Activated CD4-positive, alpha-beta T cell treated with anti-CD3 and anti-CD28 coated beads, Interleukin-2, Interleukin-6, amounts not matched to agents 100 ng/mL and 50 ng/mL, durations not matched to agents 16 hours and 8 hours (primary cell): ENCODE measurements around the gene ZFP36L2.

Experiments used
- DNase-seq: peaks from one replicate; pipeline ENCODE4 v3.0.0-alpha.2; 2020

Gene ZFP36L2

DNA sequence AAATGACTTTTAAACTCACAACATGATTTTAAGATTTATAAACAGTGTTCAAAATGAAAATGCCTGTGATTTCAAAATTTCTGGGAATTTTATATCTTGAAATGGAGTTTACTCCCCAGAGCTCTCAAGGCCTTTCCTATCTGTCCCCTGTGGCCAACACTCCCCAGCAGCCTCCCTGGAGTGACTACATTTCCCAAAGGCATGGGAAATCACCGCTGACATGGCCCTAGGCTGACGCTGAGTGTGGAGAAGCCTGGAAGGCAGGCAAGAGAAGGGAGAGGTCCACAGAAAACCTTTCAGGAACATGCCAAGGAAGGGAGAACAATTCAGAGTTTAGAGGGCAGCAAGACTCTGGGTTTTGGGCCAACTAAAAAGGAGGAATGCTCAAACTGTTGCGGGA, 20.2 kb upstream of the ZFP36L2 start:
- DNase-seq, result no peak

- no peak for DNase-seq
Observed at GRCh38 chr2:43241558-43241957, 15.2 kb upstream of the ZFP36L2 start.

GRCh38 chr2:43240766-43241150, 14.4 kb upstream of the ZFP36L2 start:
- no peak for DNase-seq

DNA sequence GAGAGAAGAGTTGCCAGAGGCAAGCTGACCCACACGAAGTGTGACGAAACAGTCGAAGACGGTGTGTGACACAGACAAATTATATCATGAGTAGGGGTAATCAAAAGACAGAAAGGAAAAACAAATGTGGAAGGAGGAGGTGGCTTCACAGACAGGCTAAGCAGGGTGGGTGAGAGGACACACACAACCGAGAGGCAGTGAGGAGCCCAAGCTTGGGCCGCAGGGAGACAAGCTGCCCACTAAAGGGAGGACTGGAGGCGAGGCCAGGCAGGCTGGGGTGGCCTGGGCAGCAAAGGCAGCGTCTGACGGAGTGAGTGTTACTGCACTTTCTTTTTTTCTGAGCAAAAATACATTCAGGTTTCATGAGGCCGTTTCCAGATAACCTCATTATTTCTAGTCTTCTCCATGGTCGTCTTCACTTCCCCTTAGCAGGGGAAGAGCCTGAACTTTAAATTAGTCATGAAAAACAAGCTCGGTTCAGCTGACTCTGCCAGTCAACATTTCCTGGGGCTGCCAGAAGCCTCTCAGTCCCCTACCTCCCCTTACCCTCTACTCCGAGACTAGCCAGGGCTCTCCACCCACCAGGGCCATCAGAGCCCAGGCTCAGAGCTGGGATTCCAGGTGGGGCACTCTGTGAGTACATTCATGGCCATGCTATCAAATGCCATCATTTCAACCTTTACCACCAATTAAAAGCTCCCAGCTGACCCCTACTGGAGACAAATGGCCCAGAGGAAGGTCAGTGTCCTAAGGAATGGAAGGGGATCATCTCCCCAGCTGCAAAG, 13.8 kb upstream of the ZFP36L2 start:
- DNase-seq, result no peak

DNA sequence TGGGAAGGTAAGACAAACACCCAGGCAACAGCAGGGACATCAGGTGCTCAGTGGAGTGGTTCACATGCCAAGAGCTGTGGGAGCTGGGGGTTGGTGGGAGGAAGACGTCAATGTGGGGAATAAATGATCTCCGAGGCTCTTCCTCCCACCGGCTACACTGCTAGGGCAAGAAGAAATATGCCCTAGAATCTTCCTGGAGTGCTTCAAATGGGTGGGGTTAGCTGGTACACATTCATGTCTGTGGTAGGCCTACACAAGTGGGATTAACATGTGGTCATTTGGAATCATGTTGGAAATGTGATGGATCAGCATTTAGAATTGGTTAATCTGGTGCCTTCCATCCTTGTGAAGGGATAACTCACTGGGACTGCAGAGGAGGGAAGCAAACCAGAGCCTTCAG, 12.4 kb upstream of the ZFP36L2 start:
- DNase-seq, result no peak

DNA sequence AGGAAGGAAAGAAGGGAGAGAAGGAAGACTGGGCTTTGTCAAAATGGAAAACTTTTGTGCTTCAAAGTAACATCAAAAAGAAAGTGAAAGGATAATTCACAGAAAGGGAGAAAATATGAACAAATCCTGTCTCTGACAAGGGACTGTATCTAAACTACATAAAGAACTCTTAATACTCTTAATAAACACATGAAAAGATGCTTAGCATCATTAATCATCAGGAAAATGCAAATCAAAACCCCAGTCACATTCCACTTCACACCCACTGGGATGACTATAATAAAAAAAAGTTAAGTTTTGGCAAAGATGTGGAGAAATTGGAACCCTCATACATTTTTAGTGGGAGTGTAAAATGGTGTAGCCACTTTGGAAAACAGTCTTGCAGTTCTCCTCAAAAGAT, 11.8 kb upstream of the ZFP36L2 start:
- DNase-seq, result no peak

DNA sequence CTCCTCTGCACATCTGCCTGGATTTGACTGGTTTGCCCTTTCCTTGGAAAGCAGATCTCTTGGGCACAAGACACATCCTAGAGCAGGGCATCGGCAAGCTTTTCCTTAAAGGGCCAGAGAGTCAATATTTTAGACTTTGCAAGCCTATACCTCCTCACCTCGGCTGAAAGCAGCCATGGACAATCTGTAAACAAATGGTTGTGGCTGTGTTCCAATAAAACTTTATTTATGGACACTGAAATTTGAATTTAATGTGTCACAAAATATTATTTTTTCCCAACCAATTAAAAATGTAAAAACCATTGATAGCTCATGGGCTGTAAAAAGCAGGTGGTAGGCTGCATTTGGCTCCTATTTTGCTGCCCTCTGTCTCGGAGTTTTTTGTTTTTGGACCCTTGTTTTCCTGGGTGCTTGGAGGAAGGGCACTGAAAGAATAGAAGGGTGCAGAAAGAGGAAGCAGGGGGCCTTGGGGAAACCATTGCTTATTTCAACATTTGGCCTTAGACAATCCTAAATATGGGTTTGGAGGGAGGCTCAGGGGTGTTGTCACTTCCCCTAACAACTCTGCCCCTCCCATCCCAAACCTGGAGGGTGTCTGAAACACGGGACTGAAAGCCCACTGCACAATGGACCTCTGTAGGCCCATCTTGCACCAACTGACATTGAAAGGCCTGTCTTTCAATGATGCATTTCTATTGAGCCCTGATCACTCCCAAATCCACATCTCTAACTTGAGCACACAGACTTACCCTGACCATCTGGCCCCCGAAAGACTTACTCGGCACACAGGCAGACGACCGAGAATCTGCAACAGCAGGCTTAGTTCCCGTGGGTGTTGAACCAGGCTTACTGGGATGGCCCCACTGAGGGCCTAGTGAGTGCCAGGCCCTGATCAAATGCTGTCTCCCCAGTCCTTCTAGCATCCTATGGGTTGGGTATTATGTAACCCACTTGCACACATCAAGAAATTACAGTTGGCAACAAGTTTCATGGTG, 7.1 kb upstream of the ZFP36L2 start:
- no peak for DNase-seq

DNA sequence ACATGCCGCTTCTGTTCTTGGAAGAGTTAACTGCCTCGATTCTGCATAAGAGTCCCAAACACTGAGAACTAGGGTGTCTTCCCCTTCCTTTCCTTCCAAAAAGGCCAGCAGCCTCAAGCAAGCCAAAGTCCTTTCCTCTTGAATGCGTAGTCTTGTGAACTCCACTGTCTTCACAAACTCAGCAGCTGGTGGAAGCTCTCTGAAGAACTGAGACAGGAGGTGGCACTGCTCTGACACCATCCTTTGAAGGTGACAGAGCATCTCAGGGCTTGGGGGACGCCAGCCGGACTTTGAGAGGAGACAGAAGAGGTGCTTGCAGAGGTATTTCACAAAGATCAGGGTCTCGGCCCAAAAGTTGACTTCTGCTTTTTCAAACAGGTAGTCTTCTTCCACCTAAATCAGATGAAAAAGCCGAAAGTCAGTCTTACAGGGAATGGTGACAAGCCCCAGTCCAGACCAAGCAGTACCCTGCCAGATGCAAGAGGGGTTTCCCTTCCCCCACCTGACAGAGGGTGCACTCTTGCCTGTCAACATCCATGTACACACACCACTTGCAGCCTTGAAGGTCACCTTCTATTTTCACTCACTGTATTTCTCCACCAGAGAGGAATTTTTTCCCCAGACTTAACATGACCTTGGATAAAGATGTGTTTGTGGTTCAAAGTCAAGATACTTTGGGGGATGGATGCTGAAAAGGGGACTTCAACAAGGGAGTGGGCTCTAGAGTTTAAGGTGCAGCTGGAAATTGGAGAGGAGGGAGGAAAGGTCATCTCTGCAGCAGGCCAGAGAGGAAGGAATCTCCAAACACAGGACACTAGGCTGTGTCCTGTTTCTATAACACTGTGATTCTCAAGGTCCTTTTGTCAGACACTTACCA, 4.8 kb upstream of the ZFP36L2 start:
- no peak for DNase-seq

- DNase-seq, result no peak
Observed at GRCh38 chr2:43230351-43230885, 4.0 kb upstream of the ZFP36L2 start.

DNA sequence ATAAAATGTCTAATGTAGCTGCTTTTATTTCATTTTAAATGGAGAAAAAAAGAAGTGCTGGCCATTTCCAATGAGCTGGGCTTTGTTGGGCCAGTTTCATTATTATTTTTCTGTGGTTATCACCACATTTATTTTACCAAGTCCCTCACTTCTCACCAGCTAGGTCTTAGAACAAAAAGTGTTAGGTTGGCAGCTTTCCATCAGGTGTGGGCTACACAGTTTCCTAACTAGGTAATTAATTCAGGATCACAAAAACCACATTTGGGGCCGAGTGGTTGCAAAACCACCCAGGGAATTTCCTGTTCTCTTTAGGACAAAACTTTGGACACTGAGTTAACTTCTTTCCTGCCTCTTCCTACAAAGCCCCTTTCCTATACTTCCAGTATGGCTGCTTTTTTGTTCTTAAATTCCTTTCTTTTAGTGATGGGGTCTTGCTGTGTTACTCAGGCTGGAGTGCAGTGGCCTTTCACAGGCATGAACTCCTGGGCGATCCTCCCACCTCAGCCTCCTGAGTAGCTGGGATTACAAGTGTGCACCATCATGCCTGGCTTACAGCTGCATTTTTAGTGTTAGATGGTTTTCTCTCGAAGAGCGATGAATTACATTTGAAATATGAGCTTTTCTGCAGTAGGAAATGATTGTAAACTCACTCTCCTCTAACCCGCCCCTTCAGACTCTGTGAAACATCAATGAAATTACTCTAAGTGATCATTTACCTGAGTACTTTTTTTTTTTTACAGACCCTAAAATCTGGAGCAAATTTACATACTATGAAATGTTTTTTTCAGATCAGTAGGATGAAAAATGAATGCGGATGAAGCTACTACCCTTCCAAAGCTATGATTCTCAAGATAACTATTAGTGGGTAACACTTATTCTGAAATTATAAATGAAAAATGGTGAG, 2.6 kb upstream of the ZFP36L2 start:
- DNase-seq, result peak; percentile 32

DNA sequence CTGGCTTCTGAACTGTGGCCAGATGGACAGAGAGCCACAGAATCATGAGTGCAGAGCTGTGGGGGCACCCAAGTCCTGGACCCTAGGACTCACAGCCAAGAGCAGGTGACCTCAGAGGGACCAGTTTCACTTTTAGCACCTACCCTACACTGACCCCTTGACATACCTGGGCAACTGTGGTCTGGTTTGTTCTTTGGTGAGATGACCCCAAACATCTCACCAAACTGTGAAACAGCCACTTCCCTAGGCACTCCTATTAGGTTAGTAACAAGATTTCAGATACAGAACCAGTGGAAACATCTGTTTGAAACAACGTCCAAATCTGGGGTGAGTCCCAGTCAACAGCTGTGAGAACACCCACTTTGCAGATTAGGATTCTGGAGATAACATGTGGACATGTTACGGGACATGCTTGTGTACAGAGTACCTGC, 1.9 kb upstream of the ZFP36L2 start:
- DNase-seq, result no peak

DNA sequence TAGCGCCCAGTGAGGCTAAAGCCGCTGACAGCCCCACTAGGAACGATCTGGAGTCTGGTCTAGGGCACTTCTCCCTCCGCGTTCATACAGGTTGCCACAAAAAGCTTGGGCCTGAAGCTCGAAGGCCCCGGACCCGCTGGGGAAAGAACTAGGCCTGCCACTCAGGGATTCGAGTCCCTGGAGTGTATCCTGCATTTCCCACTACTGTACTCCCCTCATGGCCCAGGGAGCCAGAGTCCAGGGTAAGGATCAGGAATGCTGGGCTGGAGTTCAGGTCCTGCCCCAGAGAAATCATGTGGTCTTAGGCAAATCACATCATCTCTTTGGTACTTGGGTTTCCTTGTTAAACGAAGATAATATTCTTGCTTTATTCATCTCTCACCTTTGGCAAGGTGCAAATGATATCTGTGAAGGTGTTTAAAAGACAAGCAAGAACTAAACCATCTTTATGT, 1.4 kb upstream of the ZFP36L2 start:
- no peak for DNase-seq

DNA sequence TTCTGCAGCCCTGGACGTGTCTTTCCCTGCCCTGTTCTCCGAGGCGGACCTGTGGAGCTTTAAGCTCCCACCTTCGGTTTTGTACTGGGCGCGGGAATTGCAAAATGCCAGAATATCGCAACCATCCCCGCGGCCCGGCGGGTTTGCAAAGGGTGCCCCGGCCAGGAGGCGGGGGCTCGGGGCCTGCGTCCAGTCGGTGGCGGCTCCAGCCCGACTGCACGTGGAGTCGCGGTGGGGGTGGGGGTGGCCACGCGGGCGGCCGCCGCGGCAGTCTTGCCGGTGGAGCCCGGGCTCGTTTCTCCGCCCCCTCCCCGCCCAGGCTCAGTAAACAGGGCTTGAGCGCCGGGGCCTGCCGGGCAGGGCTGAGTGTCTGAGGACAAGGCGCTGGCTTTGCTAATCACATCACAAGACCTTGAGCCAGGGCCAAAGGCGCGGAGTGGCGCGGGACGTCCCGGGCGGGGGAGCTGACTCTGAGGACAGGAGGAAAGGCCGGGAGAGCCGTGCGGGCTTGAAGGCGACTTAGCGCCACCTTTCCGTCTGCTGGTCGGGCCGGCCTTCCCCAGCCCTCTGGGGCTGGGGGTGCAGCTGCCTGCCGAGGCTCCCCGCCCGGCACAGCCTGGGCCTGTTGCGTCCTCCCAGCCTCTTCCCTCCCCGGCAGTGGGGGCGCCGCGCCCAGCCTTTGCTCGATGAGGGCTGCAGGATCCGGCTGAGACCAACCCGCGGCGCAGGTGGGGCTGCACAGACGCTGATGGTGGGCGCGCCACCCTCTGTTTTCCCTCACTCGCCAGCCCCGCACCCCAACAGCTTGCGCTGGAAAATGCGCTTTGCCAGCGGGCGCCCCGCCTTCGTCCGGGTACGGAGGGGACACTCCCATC, 786 bp upstream of the ZFP36L2 start:
- peak; percentile 76 for DNase-seq

DNA sequence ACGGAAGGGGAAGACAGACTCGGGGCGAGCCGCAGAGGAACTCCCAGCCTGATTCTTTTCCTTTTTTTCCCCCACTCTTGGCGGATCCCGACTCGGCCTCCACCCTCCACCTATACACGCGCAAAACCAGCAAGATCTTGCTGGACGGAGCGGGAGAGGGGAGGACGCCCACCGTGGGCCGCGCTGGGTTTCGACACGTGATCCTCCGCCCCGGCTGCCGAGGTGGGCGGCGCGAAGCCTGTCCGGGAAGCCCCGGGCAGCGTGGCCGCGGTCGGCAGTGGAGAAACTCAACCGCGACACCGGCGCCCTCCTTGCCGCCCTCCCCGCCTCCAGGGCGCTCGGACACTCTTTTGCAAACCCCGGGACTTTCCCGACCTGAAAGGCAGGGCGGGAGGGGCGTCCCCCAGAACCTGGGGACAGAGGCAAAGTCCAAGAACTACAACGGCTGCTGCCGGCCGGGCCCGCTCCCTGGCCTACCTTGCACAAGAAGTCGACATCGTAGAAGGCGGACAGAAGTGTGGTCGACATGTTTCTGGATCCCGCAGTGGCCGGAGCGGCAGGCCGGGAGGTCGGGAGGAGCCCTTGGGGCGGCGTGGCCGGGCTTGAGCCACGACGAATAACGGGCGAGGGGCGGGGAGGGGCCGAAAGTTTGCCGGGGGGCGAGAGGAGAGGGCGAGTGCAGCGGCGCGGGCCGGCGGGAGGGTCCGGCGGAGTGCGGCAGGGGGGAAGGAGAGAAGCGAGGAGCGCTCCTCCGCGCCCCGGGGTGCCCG, 433 bp downstream of the ZFP36L2 start:
- peak; percentile 80 for DNase-seq

- DNase-seq, result peak; percentile 61
Observed at GRCh38 chr2:43225093-43225787, 1.2 kb downstream of the ZFP36L2 start.

DNA sequence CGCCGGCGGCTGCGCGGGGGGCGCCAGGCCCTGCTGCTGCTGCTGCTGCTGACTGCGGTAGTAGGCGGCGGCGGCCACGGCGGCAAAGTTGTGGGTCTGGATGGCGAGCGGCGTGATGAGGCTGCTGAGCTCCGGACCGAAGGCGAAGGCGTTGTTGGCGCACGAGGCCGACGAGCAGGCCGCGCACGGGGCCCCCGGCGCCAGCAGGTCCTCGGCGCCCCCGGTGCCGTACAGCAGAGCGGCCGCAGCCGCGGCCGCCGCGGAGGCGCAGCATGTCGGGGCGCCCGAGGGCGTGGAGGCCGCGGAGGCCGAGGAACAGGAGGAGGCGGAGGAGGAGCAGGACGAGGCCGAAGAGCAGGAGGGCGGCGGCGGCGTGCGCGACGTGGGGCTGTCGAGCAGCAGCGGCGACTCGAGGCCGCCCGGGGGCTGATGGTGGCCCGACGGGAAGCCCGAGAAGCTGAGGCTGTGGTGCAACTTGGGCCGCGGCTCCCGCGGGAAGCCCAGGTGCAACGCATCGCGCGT, 1.8 kb downstream of the ZFP36L2 start:
- peak; percentile 51 for DNase-seq

- DNase-seq, result peak; percentile 86
Observed at GRCh38 chr2:43224131-43224570, 2.3 kb downstream of the ZFP36L2 start.

- DNase-seq, result no peak
Observed at GRCh38 chr2:43223521-43224001, 2.8 kb downstream of the ZFP36L2 start.
